K562 (cell line): ENCODE data around the gene FILIP1L. TPM values are rescaled to one million over a fixed set of nuclear protein-coding genes. Genes with fewer than 3 reads are reported as not detected.

ENCODE experiments used
- ATAC-seq: fragments of 200-7000 bp; cut with Tn5 transposase; 3 replicates; pipeline ENCODE4 v1.9.1; 2020; ENCODE audit warnings: moderate library complexity
- BruUV-seq: library from RNA; stranded (reverse); fragments of 400-500 nt; replicated peaks from 2 replicates; lab custom pipeline; 2021; lab: Mats Ljungman, UMichigan
- CTCF ChIA-PET: fragments of 300-600 bp; formaldehyde crosslinking; extraction: SDS; loops from one replicate; lab custom pipeline; 2021; ENCODE audit warnings: low intra/inter-chr PET ratio; lab: Yijun Ruan, JAX
- POLR2A ChIA-PET: fragments of 300-600, 350-650 bp; sonication (Branson Sonifier 250); formaldehyde crosslinking; extraction: SDS; loops from one replicate; lab custom pipeline; 2021; ENCODE audit warnings: antibody characterized with exemption, inconsistent platforms; lab: Yijun Ruan, JAX
- DNase-seq, 4 experiments: peaks; one replicate each; pipeline versions ENCODE4 v3.0.0 to v3.0.0-alpha.2; 2011 to 2018; ENCODE audit warnings: low spot score in 3 of 4, mixed read lengths in 3 of 4; ENCODE audit errors: extremely low read depth in 1 of 4
- FAIRE-seq: peaks from 2 replicates; lab custom pipeline; 2011; peaks lifted over from hg19 to GRCh38; lab: Jason Lieb, UNC
- H2AFZ ChIP-seq: 2 replicates; pipeline ENCODE4 v1.6.0; 2011; ENCODE audit warnings: low read depth, low read length, control low read depth, inconsistent platforms
- H3K27ac ChIP-seq: fragments of 200-600 bp; 3 replicates; pipeline ENCODE4 v1.8.0; 2011; ENCODE audit warnings: low read depth, mild to moderate bottlenecking, control low read depth, inconsistent platforms, low read length, moderate library complexity, mixed read lengths; ENCODE audit errors: extremely low read depth
- H3K27me3 ChIP-seq, 2 experiments: fragments of 300-600 bp in 1 of 2; 2 replicates in 1 of 2; 3 replicates in 1 of 2; pipeline versions ENCODE4 v1.6.0 to v1.8.0; 2011; ENCODE audit warnings: inconsistent platforms in 2 of 2, low read length in 2 of 2, mild to moderate bottlenecking in 1 of 2, mixed read lengths in 1 of 2, moderate library complexity in 1 of 2; ENCODE audit not compliant: control insufficient read depth in 2 of 2, insufficient read depth in 2 of 2
- H3K36me3 ChIP-seq: fragments of 300-600 bp; 3 replicates; pipeline ENCODE4 v1.8.0; 2011; ENCODE audit warnings: mild to moderate bottlenecking, low read length, inconsistent platforms; ENCODE audit not compliant: control insufficient read depth, insufficient read depth
- H3K4me1 ChIP-seq, 2 experiments: fragments of 200-600 bp in 1 of 2; replicated peaks in 1 of 2; 2 replicates in 1 of 2; 3 replicates in 1 of 2; pipeline versions ENCODE4 v1.5.1 to v1.8.0; 2011; ENCODE audit warnings: inconsistent platforms in 2 of 2, low read length in 2 of 2, mild to moderate bottlenecking in 1 of 2, mixed read lengths in 1 of 2, moderate library complexity in 1 of 2; ENCODE audit not compliant: control insufficient read depth in 2 of 2, insufficient read depth in 2 of 2
- H3K4me2 ChIP-seq: 2 replicates; pipeline ENCODE4 v1.6.1; 2011; ENCODE audit warnings: low read length, control low read depth, inconsistent platforms, mixed read lengths; ENCODE audit not compliant: insufficient read depth
- H3K4me3 ChIP-seq: fragments of 200-600 bp; sonication (generic), shearing (Covaris generic); 2 replicates; pipeline ENCODE4 v1.5.1; 2016; ENCODE audit warnings: control low read depth, inconsistent platforms
- H3K79me2 ChIP-seq: fragments of 200-600 bp; 3 replicates; pipeline ENCODE4 v1.8.0; 2011; ENCODE audit warnings: low read length, inconsistent platforms; ENCODE audit not compliant: control insufficient read depth, insufficient read depth
- H3K9ac ChIP-seq, 2 experiments: 2 replicates each; pipeline versions ENCODE4 v1.6.0 to v1.6.1; 2011; ENCODE audit warnings: low read depth in 2 of 2, low read length in 2 of 2, control low read depth in 1 of 2, inconsistent platforms in 1 of 2, mild to moderate bottlenecking in 1 of 2, mixed read lengths in 1 of 2; ENCODE audit not compliant: insufficient read depth in 1 of 2
- H3K9me1 ChIP-seq: one replicate; pipeline ENCODE4 v1.6.0; 2011; ENCODE audit warnings: inconsistent platforms, mild to moderate bottlenecking, low read length, moderate library complexity; ENCODE audit not compliant: control insufficient read depth, insufficient read depth
- H3K9me3 ChIP-seq: replicated peaks from 2 replicates; pipeline ENCODE4 v1.5.1; 2011; ENCODE audit warnings: low read depth, low read length, inconsistent platforms; ENCODE audit not compliant: control insufficient read depth, insufficient read depth
- H4K20me1 ChIP-seq: replicated peaks from 2 replicates; pipeline ENCODE4 v1.6.1; 2011; ENCODE audit warnings: low read length, inconsistent platforms, mixed read lengths; ENCODE audit not compliant: control insufficient read depth, insufficient read depth
- ADNP ChIP-seq: fragments of 200-800 bp; sonication (Bioruptor generic); IDR thresholded peaks from 2 replicates; pipeline ENCODE4 v1.6.1; 2016; ENCODE audit warnings: missing genetic modification characterization, missing compliant biosample characterization
- KHSRP ChIP-seq: fragments of 450-650 bp; IDR thresholded peaks from 2 replicates; pipeline ENCODE4 v1.6.1; 2017
- NFE2 ChIP-seq: IDR thresholded peaks from 2 replicates; pipeline ENCODE4 v1.6.1; 2014; ENCODE audit warnings: antibody characterized with exemption, low read depth
- RFX7 ChIP-seq: fragments of 250-450 bp; sonication (Bioruptor Pico); IDR thresholded peaks from 2 replicates; pipeline ENCODE4 v1.5.1; 2021; ENCODE audit warnings: mild to moderate bottlenecking
- SIN3B ChIP-seq: fragments of 450-650 bp; IDR thresholded peaks from 2 replicates; pipeline ENCODE4 v1.6.1; 2017; ENCODE audit warnings: low read depth, mild to moderate bottlenecking, moderate library complexity
- USF1 ChIP-seq: sonication (generic); formaldehyde crosslinking; IDR thresholded peaks from 2 replicates; pipeline ENCODE4 v1.9.0; 2022; ENCODE audit warnings: mild to moderate bottlenecking, missing genetic modification reagents
- WGBS: fragments of 100-300 bp; shearing (Covaris generic); methylation state at CpG from one replicate; pipeline ENCODE4 v1.1.6; 2016; ENCODE audit warnings: low coverage, mixed read lengths; ENCODE audit not compliant: insufficient coverage; ENCODE audit errors: missing lambda C conversion rate; 5-methylcytosine and 5-hydroxymethylcytosine counted together
- in situ Hi-C: fragments of 300-500 bp; cut with MboI; formaldehyde crosslinking; loops from 4 replicates; pipeline ENCODE4 v1.15.0; 2018; ENCODE audit warnings: inconsistent platforms, mixed read lengths
- intact Hi-C: fragments of 100-400 bp; cut with micrococcal nuclease; formaldehyde crosslinking; loops from 2 replicates; pipeline ENCODE4 v1.14.2; 2022
- polyA plus RNA-seq, 8 experiments: library from polyadenylated mRNA; depleted of rRNA in 4 of 8; stranded (reverse) in 5 of 8; unstranded in 3 of 8; fragments of >200 nt; fragmentation: Nextera tagmentation in 2 of 8; fragmentation: Illumina TruSeq in 1 of 8; extraction: Ambion mirVana in 2 of 8; extraction: Trizol in 1 of 8; gene quantifications; 2 replicates each; pipeline versions ENCODE4 v1.2.1 to v1.2.3, GENCODE V29; 2011 to 2014; ENCODE audit warnings: inconsistent platforms in 1 of 8, missing spikeins in 1 of 8
- total RNA-seq, 7 experiments: library from RNA; depleted of rRNA in 6 of 7; stranded (reverse); fragments of >200 nt in 6 of 7; fragmentation: Illumina TruSeq in 2 of 7; extraction: Trizol in 2 of 7; gene quantifications; 2 replicates each; pipeline versions ENCODE4 v1.2.1 to v1.2.3, GENCODE V29; 2011 to 2021; ENCODE audit warnings: low replicate concordance in 1 of 7
- TF ChIP-seq, protein P1 (sequence below): fragments of 200-800 bp; sonication (Bioruptor generic); IDR thresholded peaks from 2 replicates; pipeline ENCODE4 v1.6.1; 2017; ENCODE audit warnings: missing genetic modification characterization, missing compliant biosample characterization

The FILIP1L gene
- total and polyA plus RNA-seq, 9 of the 15 experiments (the other 6 are each of a cell fraction or from before 2014, with no cell fraction given) = 0.50 to 2.1 (median 1.1) TPM

DNA sequence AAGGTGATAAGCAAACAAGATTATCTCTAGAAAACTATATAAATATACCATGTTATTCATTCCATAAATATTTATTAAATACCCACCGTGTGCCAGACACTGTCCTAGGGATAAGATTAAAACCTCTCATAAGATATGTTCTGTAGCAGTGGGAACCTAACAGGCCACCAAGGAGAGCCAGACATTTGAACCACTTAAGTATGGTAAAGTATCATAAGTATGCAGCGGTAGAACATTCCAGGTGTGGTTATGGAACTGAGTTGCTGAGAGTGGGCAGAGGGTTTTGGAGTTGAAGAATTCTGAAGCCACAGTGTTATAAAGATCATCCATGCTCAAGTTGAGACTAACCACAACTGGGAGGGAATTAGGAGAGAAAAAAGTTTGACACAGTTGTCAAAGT is 14.7 kb downstream of the FILIP1L start:
- BruUV-seq = no TSS peak
- DNase-seq (no peak), ATAC-seq (no peak), FAIRE-seq (no peak)
- 86% methylated on average over 2 of the region's 2 CpGs for WGBS
- H3K79me2 ChIP-seq = no peaks in the 10 kb centered on the region
- intact Hi-C loops (no loop called here), in situ Hi-C loops (no loop called here)
- no peak overlapping the region for H2AFZ ChIP-seq
- no peaks in the 10 kb centered on the region for H3K36me3 ChIP-seq
- H3K9me1 ChIP-seq = no peaks in the 10 kb centered on the region
- no peak overlapping the region for H3K4me2 ChIP-seq
- ChIA-PET POLR2A (no interaction called here), CTCF (no interaction called here)
- H3K27me3 ChIP-seq = no peaks in the 10 kb centered on the region
- no peak for TF ChIP-seq KHSRP
- TF ChIP-seq USF1 (CRISPR knock-in tag) = no peak
- H3K4me3 ChIP-seq = no peak overlapping the region
- no peaks in the 10 kb centered on the region for H4K20me1 ChIP-seq
- no peak overlapping the region for H3K9ac ChIP-seq
- H3K4me1 ChIP-seq = no peaks in the 10 kb centered on the region; a peak in 1 of 5 replicates
- no peak overlapping the region for H3K27ac ChIP-seq
- no peaks in the 10 kb centered on the region; the same call in 1 of the 2 replicates for H3K9me3 ChIP-seq

- no peak overlapping the region for H3K27ac ChIP-seq
- intact Hi-C loops = no loop called here
Measured at GRCh38 chr3:100098784-100099070, 15.6 kb downstream of the FILIP1L start.

More at GRCh38 chr3:100098784-100099070, 15.6 kb downstream of the FILIP1L start:
- no peak overlapping the region for H2AFZ ChIP-seq
- H4K20me1 ChIP-seq = no peaks in the 10 kb centered on the region
- in situ Hi-C loops = no loop called here
- no peak for ATAC-seq
- ChIA-PET CTCF (no interaction called here), POLR2A (interaction anchor here (0.6 kb wide), 1 partner anchor 14 kb away, joined by 3 read pairs; no protein-coding TSS in a partner anchor)
- H3K9me1 ChIP-seq = no peaks in the 10 kb centered on the region
- TF ChIP-seq SIN3B (no peak), NFE2 (peak; percentile 58), ADNP (no peak), RFX7 (CRISPR knock-in tag) (no peak)
- TF ChIP-seq, protein P1, sequence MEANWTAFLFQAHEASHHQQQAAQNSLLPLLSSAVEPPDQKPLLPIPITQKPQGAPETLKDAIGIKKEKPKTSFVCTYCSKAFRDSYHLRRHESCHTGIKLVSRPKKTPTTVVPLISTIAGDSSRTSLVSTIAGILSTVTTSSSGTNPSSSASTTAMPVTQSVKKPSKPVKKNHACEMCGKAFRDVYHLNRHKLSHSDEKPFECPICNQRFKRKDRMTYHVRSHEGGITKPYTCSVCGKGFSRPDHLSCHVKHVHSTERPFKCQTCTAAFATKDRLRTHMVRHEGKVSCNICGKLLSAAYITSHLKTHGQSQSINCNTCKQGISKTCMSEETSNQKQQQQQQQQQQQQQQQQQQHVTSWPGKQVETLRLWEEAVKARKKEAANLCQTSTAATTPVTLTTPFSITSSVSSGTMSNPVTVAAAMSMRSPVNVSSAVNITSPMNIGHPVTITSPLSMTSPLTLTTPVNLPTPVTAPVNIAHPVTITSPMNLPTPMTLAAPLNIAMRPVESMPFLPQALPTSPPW = no peak
- no peaks in the 10 kb centered on the region for H3K27me3 ChIP-seq
- FAIRE-seq = no peak
- H3K4me3 ChIP-seq = no peak overlapping the region
- H3K79me2 ChIP-seq = no peaks in the 10 kb centered on the region
- H3K9me3 ChIP-seq = no peaks in the 10 kb centered on the region; the same call in 1 of the 2 replicates
- no peaks in the 10 kb centered on the region; a peak in 1 of 5 replicates for H3K4me1 ChIP-seq
- no peak overlapping the region for H3K9ac ChIP-seq
- no TSS peak for BruUV-seq
- DNase-seq = no peak
- H3K36me3 ChIP-seq = no peaks in the 10 kb centered on the region
- H3K4me2 ChIP-seq = no peak overlapping the region
